ENCODE measurements around the gene CHRND.

GRCh38 chr2:232494542-232494941 is 31.4 kb upstream of the CHRND start:
- TF ChIP-seq CTCF (conservative IDR thresholded peaks at IDR 0.05; ENCODE audit: low read depth in 2 of 2) (no peak), EZH2phosphoT487 (IDR thresholded peaks at IDR 0.05; ENCODE audit: unreplicated experiment) (no peak), POLR2AphosphoS5 (IDR thresholded peaks at IDR 0.05; ENCODE audit: low read depth) (no peak), REST (IDR thresholded peaks at IDR 0.05; ENCODE audit: unreplicated experiment) (no peak), EZH2 (IDR thresholded peaks at IDR 0.05; ENCODE audit: low read depth, unreplicated experiment) (no peak), CREB1 (CRISPR knock-in tag; IDR thresholded peaks at IDR 0.05; ENCODE audit: low read depth) (no peak), NANOG (IDR thresholded peaks at IDR 0.05; ENCODE audit: borderline replicate concordance) (no peak), JUNB (IDR thresholded peaks at IDR 0.05; ENCODE audit: unreplicated experiment) (no peak), ETS1 (IDR thresholded peaks at IDR 0.05) (no peak)

Data from GM23338 (cell line).